CD4-positive, alpha-beta T cell treated with Interleukin-21 for 1 hour (primary cell): ENCODE measurements around the gene DDX5.
"Not testable (repeated sequence)": the region's sequence is repeated elsewhere in the genome, so short reads cannot be mapped to it uniquely, and the experiment has no call there.

Experiments
- DNase-seq: peaks from one replicate; pipeline ENCODE4 v3.0.0-alpha.2; 2020

DDX5 gene

GRCh38 chr17:64506576-64507412, 705 bp upstream of the DDX5 start, which contains the start of gene CEP95:
Gene CEP95, plus strand, starts transcription at chr17:64506977. Its CDS starts 121 bp downstream, at chr17:64507098.
- no peak for DNase-seq

- peak; percentile 92 for DNase-seq
Observed at GRCh38 chr17:64505340-64506200, 519 bp downstream of the DDX5 start.

- DNase-seq, result no peak
Observed at GRCh38 chr17:64504769-64505339, 1.2 kb downstream of the DDX5 start.

DNA sequence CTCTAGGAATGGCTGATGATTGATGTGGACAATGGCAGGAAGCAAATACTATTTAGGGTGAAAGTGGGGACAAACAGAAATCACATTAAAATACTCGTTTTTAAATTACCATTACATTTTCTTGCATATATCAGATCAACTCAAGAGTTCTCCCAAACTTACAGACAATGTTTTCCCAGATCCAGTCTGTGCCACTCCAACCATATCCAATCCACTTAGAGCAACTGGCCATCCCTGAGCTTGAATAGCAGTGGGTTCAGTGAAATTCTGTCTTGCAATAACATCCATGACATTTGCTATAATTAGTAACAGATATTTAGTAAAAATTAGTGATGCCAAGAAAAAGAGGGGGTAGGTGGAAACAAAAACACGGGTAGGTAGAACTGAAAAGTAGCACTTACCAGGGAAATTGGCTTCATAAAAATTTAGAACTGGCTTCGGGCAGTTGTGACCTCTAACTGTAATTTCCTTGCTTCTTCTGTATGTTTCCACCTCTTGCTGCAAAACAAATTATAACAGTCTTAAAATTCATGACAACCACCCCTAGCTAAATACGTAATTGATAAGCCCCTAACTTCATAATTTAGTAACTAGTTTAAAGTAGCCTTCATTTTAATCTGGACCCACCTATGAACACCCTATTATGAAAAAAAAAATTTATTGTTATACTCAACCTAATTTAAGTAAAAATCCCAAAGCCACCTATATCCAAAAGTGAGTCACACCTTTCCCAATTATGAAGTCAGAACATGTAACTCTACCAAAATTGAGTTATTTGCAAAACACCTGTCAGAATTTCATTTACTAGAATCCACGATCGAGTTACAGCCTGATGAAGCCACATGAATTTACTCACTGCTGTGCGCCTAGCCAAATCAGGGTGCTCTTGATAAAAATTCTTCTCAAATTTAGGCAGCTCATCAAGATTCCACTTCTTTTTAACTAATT, 2.0 kb downstream of the DDX5 start:
- peak; percentile 26 for DNase-seq

- peak; percentile 13 for DNase-seq
Observed at GRCh38 chr17:64503341-64503740, 2.7 kb downstream of the DDX5 start.

- DNase-seq, result no peak
Observed at GRCh38 chr17:64502809-64503208, 3.3 kb downstream of the DDX5 start.

DNA sequence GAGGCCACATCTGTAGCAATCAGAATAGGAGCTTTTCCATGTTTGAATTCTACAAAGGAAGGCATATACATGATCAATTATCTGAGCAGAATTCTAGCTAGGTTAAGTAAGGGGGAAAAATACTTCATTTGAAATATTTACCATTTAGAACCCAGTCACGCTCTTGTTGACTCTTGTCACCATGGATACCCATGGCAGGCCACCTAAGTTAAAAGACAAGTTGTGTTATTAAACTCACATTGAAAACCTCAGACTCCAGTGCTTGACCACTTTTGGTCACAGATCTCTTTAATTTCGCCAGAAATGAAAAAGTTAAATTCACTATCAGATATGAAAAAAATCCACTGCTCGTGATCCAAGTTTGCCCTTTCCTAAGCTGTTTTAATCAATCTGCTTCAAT, 4.1 kb downstream of the DDX5 start:
- peak; percentile 17 for DNase-seq

GRCh38 chr17:64500862-64501765, 5.0 kb downstream of the DDX5 start:
- DNase-seq, result peak; percentile 27

- peak; percentile 12 for DNase-seq
Observed at GRCh38 chr17:64500487-64500859, 5.6 kb downstream of the DDX5 start.

DNA sequence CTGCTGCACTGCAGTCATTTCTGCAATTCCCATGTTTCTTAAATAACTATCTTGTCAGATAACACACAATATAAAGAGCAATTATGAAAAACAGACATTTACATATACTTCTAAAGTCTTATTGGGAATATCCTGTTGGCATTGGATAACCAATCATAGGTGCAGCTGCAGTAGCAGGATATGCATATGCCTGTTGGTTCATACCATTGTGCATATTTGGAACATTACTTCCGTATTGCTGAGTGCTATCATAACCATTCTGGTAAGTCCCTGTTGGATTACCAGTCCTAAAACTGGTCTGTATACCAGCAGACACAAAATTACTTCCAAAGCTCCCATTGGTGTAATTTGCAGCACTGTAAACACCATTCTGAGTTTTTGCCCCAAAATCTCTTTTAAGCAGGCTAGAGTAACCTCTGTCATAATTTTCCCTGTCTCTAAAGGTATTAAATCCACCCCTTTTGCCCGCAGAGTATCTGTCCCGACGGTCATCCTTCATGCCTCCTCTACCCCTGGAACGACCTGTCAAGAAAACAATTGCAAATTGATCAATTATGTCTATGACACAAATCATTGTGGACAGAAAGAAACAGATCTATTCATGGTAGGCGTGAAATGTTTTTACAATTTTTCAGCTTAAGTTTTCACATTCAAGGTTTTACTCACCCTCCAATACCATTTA, 6.1 kb downstream of the DDX5 start:
- peak; percentile 27 for DNase-seq

DNA sequence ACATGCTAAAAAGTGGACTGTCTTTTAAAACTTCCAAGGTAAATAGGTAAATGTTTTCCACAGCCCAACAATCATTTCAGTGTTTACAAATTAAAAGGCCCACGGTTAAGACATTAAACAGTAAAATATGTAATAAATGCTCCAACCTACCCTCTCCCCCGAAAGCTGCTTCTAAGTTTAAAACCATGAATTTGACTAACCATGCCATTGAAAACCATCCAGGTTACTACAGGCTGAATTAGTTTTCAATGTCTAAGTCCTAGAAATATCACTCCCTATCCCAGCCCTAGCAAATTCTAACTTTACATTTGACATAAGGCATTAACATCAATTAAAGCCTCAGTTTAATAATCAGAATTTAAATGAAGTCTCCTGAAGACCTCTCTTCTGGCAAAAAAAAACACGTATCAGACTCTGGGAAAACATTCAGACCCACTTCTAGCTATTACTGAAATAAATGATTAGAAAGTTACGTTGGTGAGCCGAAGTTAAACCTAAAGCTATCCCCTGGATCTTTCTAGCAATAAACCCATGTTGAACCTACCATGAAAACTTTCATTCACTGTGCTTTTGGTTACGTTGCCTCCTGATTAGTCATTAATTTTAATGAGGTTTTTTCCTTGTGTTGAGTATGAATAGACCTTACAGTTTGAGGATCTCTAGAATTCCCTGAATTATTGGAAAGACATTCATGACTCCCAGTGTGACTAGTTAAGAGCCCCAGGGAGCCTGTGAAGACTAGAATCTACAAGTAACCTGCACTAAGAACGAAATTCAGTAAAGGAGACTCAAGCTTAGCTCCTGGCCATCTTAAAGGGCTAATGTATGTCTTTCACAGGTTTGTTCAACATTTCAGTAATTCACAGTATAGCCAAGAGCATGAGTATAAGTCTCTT, 7.5 kb downstream of the DDX5 start:
- peak; percentile 27 for DNase-seq

GRCh38 chr17:64497565-64498035, 8.5 kb downstream of the DDX5 start:
- DNase-seq, result no peak

GRCh38 chr17:64496786-64497564, 9.1 kb downstream of the DDX5 start, which contains the start of gene POLG2:
Gene POLG2, minus strand, starts transcription at chr17:64497054. Its CDS starts 86 bp downstream, at chr17:64496968.
- DNase-seq, result peak; percentile 96

DNA sequence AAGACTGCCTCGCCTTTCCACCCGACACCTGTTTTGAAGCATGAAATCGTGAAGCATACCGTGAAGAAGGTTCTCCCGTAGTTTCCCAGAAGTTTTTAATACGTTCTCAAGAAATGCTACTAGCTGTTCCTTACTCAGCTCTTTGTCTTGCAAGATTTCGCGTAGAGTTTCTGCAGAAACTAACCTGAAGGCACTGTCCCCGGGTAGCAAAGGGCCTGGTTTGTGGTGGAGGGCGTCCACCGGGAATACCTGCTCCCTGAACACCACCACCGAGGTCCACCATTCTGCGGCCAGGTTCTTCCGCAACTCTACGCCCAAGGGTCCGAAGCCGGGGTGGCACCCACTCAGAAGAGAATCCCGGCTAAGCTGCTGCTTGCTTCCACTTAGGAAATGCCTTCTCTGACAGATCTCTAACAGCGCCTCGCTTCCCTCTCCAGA, 9.7 kb downstream of the DDX5 start:
- DNase-seq, result no peak

- not testable (repeated sequence) for DNase-seq
Observed at GRCh38 chr17:64495300-64495699, 10.8 kb downstream of the DDX5 start.

DNA sequence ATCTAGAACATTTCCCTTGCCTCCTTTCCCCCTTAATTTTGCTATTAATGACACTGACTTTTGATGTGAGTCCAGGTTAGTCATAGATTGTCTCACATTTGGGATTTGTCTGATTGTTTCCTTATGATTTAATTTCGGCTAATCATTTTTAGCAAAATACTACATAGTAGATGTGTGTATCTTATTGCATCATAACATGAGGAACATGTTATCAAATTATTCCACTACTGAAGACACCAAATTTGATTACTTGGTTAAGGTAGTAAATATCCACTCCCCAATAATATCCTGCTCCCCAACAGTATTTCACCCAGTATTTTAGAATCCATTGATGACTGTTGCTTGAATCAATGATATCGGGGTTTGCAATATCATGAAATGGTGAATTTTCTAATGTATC, 12.0 kb downstream of the DDX5 start:
- DNase-seq, result no peak

DNA sequence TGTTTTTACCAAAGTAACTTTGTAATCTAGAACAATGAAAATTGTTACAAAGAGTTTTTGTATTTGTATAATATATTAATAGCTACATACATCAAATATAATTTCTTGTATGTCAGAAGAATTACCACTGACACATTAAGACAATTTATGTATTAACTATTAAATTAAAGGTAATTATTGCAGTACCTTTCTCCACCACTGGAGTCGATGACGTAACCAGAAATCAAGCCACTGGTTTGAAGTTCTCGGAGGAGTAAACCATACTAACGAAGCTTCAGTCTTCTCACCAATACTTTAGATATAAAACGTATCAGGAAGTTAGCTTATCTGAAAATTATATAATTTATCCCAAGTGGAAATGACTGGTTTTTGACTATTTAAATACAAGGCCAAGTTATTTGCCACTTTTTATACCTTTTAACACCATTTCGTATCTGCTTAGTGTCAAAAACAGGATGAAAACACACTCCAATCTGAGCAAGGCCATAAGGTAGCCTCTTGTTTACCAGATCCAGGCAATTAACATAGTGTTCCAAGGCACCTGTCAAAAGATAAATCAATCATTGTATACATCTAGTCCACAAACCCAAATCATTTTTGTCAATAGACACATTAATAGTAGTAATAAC, 13.5 kb downstream of the DDX5 start:
- DNase-seq, result peak; percentile 78

DNA sequence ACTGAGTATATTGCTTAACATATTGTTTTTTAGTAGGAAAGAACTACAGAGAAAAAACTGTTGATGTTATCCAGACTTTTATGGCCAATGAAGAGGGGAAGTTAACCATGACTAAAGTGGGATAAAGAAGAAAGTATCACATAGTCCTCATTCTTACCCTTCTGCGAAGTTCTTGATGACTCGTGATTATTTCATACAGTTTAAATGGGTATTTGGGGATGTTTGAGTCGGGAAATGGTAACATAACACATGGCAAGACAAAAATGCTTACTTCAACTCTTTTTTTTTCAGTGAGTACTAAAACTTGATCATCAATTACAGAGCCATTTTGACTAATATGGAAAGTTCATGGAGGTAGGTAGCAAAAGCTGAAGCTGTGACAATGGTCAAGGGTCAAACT, 14.1 kb downstream of the DDX5 start:
- no peak for DNase-seq
